ENCODE measurements around the gene SLFN13.

Gene SLFN13

DNA sequence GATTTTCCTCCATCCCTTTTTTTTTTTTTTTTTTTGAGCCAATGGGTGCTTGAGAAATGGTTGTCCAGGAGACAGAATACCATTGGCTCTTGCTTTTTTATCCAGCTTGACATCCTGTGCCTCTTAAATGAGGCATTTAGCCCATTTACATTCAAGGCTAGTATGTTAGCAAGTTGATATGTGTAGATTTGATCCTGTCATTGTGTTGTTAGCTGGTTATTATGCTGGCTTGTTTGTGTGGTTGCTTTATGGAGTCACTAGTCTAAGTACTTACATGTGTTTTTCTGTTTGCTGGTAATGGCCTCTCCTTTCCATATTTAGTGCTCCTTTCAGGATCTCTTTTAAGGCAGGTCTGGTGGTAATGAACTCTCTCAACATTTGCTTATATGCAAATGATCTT is 61.1 kb downstream of the SLFN13 start:
- TF ChIP-seq, protein P1, sequence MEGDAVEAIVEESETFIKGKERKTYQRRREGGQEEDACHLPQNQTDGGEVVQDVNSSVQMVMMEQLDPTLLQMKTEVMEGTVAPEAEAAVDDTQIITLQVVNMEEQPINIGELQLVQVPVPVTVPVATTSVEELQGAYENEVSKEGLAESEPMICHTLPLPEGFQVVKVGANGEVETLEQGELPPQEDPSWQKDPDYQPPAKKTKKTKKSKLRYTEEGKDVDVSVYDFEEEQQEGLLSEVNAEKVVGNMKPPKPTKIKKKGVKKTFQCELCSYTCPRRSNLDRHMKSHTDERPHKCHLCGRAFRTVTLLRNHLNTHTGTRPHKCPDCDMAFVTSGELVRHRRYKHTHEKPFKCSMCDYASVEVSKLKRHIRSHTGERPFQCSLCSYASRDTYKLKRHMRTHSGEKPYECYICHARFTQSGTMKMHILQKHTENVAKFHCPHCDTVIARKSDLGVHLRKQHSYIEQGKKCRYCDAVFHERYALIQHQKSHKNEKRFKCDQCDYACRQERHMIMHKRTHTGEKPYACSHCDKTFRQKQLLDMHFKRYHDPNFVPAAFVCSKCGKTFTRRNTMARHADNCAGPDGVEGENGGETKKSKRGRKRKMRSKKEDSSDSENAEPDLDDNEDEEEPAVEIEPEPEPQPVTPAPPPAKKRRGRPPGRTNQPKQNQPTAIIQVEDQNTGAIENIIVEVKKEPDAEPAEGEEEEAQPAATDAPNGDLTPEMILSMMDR (IDR thresholded peaks at IDR 0.05; ENCODE audit: insufficient read depth, low read length, poor library complexity, severe bottlenecking) = no peak
- H3K4me3 ChIP-seq (replicated peaks; ENCODE audit: low read depth, low read length) = no peak overlapping the region
- no peaks in the 10 kb centered on the region for H3K36me3 ChIP-seq (ENCODE audit: control insufficient read depth, insufficient read depth, low read length)
- DNase-seq (ENCODE audit: extremely low read depth, insufficient read length) = no peak
- no peaks in the 10 kb centered on the region; the same call in 1 of the 2 replicates for H3K27me3 ChIP-seq (replicated peaks; ENCODE audit: control insufficient read depth, insufficient read depth, low read length)
